OCI-LY1 (cell line): ENCODE measurements around the gene DUSP1.

Source experiments
- CTCF ChIP-seq: fragments of 200-600 bp; sonication (generic), shearing (Covaris generic); IDR thresholded peaks from 2 replicates; pipeline ENCODE4 v1.5.1; 2017; ENCODE audit warnings: mild to moderate bottlenecking, antibody characterized with exemption, low read length, moderate library complexity, mixed read lengths
- EZH2 ChIP-seq: fragments of 200-600 bp; sonication (generic), shearing (Covaris generic); IDR thresholded peaks from 2 replicates; pipeline ENCODE4 v1.8.0; 2017; ENCODE audit warnings: borderline replicate concordance, mixed run types, mild to moderate bottlenecking, antibody characterized with exemption, low read length, moderate library complexity, mixed read lengths

GRCh38 chr5:172796306-172796705, 25.3 kb upstream of the DUSP1 start:
- TF ChIP-seq CTCF (no peak), EZH2 (no peak)
